Vagina (tissue), 2 donors: ENCODE results near the gene GTF3C5.

ENCODE experiments used
- CTCF ChIP-seq, 3 experiments: fragments of 450-650 bp in 2 of 3; fragments of 200-600 bp in 1 of 3; sonication (generic) in 1 of 3; IDR thresholded peaks; one replicate each; pipeline ENCODE4 v1.5.1; 2017 to 2019; ENCODE audit warnings: antibody characterized with exemption in 3 of 3, mild to moderate bottlenecking in 2 of 3, moderate library complexity in 2 of 3
- POLR2A ChIP-seq, 2 donors: fragments of 450-650 bp; IDR thresholded peaks; one replicate each; pipeline ENCODE4 v1.6.1; 2017; ENCODE audit warnings: antibody characterized with exemption in 2 of 2, mild to moderate bottlenecking in 2 of 2, moderate library complexity in 2 of 2
- POLR2AphosphoS5 ChIP-seq, 2 donors: sonication (generic); formaldehyde crosslinking; IDR thresholded peaks; one replicate each; pipeline ENCODE4 v1.9.0; 2017; ENCODE audit warnings: antibody characterized with exemption in 2 of 2, mild to moderate bottlenecking in 2 of 2, low read depth in 1 of 2; ENCODE audit not compliant: insufficient read depth in 1 of 2

DNA sequence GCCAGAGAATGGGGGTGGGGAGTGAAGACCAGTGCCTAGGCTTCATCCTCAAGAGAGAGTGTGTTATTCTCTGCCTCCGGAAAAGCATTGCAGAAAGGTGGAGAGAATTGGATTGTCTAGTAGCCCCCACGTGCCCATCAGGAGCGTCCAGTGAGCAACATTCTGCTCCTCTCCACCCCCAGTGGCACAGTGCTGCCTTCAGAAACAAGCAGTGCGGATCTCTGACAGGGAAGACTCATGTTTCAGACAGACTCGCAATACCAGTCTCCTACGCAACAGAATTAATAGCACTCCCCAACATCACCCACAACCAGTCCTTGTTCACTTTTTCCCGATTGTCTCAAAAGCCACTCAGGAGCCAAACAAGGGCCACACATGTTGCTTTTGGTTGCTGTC, 16.1 kb downstream of the GTF3C5 start:
- TF ChIP-seq CTCF (IDR thresholded peaks at IDR 0.05) (no peak), POLR2A (IDR thresholded peaks at IDR 0.05) (no peak), POLR2AphosphoS5 (IDR thresholded peaks at IDR 0.05; ENCODE audit: insufficient read depth in 1 of 2, low read depth in 1 of 2) (no peak)
